22Rv1 (cell line): ENCODE results near the gene CD7.

Source experiments
- H3K27ac ChIP-seq: fragments of 450-650 bp; 2 replicates; pipeline ENCODE4 v1.5.1; 2017
- ZFX ChIP-seq: fragments of 450-650 bp; IDR thresholded peaks from 2 replicates; pipeline ENCODE4 v1.6.1; 2017; ENCODE audit warnings: antibody characterized with exemption, borderline replicate concordance
- TF ChIP-seq, protein P1 (sequence below): fragments of 450-650 bp; IDR thresholded peaks from 2 replicates; pipeline ENCODE4 v1.5.1; 2017; ENCODE audit warnings: mild to moderate bottlenecking

CD7 gene

DNA sequence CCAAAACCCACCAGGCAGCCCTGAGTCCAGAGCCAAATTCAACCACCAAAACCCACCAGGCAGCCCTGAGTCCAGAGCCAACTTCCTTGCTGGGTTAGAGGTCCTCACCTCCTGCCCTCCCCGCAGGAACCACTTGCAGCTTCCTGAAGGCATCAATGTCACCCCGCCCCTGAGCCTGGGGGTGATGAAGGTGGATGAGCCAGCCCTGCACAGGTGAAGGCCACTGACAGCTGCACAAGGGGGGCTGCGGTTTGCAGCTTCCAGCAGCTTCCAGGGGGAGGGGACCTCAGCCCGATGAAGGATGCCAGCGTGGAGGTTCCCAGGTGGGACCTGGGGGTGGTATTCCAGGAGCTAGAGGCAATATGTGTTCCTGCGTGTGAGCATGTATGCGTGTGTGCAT is 36.3 kb downstream of the CD7 start:
- H3K27ac ChIP-seq = no peak overlapping the region
- TF ChIP-seq, protein P1, sequence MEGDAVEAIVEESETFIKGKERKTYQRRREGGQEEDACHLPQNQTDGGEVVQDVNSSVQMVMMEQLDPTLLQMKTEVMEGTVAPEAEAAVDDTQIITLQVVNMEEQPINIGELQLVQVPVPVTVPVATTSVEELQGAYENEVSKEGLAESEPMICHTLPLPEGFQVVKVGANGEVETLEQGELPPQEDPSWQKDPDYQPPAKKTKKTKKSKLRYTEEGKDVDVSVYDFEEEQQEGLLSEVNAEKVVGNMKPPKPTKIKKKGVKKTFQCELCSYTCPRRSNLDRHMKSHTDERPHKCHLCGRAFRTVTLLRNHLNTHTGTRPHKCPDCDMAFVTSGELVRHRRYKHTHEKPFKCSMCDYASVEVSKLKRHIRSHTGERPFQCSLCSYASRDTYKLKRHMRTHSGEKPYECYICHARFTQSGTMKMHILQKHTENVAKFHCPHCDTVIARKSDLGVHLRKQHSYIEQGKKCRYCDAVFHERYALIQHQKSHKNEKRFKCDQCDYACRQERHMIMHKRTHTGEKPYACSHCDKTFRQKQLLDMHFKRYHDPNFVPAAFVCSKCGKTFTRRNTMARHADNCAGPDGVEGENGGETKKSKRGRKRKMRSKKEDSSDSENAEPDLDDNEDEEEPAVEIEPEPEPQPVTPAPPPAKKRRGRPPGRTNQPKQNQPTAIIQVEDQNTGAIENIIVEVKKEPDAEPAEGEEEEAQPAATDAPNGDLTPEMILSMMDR = no peak
- no peak for TF ChIP-seq ZFX

DNA sequence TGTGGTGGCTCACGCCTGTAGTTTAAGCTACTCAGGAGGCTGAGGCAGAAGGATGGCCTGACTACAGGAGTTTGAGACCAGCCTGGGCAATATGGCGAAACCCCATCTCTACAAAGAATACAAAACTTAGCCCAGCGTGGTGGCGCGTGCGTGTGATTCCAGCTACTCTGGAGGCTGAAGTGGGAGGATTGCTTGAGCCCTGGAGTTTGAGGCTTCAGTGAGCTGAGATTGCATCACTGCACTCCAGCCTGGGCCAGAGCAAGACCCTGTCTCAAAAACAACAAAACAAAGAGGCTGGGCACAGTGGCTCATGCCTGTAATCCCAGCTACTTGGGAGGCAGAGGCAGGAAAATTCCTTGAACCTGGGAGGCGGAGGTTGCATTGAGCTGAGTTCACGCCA is 36.9 kb downstream of the CD7 start:
- H3K27ac ChIP-seq = no peak overlapping the region
- TF ChIP-seq, protein P1 = no peak
- no peak for TF ChIP-seq ZFX

DNA sequence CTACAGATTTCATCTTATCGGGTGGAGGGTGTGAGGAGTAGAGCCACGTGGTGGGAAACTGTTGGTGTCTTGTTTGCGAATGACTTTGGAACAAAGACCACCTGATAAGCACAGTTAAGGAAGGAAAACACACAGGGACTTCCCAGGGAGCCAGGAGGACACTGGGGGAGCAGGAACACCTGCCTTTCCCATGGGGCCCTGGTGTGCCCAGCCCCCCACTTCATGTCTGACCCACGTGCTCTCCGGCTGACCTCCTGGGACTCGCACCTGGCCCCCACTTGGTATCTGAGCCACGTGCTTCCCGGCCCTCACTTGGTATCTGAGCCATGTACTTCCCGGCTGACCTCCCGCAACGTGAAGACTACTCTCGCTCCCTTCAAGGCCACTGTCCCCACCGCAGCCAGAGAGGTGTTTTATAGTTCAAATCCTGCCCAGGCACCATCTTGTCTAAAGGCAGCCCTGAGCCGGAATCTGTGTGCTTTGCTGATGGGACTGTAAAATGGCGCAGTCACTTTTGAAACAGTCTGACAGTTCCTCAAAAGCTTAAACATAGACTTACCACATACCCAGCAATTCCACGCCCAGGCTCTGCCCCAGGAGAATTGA is 38.5 kb downstream of the CD7 start:
- H3K27ac ChIP-seq = no peak overlapping the region

DNA sequence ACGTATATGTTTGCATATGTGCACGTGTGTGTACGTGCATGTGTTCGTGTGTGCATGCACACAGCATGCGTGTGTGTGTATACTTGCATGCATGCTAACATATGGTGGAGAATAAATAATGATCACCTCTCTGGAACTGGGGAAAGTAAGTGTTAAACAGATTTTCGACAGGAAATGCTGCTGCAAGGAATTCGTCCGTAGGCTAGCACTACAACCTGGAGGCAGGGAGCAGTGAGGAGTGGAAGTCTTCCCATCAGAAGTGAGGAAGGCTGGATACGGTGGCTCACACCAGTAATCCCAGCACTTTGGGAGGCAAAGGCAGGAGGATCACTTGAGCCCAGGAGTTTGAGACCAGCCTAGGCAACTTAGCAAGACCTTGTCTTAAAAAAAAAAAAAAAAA is 39.1 kb downstream of the CD7 start:
- no peak overlapping the region for H3K27ac ChIP-seq
- TF ChIP-seq, protein P1 = no peak
- no peak for TF ChIP-seq ZFX

More for the DNA sequence above, 38.5 kb downstream of the CD7 start:
- TF ChIP-seq ZFX = no peak
- TF ChIP-seq, protein P1 = no peak

DNA sequence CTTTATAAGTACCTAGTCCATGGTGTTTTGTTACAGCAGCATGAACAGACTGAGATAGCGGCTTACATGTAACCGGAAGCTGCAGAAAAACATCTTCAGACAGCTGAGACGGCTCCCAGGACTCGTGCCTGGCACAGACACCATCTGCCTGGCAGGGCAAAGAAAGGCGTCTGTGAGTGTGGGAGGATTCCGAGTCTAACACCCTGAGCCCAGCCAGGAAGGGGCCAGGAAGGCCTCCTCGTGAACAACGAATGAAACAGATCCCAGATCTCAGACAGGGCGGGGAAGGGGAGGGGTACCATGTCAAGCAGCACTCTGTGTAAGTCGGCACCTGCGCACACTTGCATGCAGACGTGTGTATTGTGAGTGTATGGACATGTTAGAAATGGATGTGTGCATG is 39.6 kb downstream of the CD7 start:
- H3K27ac ChIP-seq = no peak overlapping the region
- TF ChIP-seq, protein P1 = no peak
- no peak for TF ChIP-seq ZFX

DNA sequence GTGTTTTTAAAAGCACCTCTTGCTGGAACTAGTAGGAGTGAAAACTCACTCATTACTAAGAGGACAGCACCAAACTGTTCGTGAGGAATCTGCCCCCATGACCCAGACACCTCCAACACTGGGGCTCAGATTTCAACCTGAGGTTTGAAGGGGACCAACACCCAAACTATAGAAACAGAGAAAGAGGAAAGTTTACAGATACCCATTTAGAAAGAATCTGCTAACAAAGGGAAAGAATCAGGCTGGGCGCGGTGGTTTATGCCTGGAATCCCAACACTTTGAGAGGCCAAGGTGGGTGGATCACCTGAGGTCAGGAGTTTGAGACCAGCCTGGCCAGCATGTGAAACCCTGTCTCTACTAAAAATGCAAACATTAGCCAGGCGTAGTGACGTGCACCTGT is 40.5 kb downstream of the CD7 start:
- TF ChIP-seq ZFX = no peak
- TF ChIP-seq, protein P1 = no peak

DNA sequence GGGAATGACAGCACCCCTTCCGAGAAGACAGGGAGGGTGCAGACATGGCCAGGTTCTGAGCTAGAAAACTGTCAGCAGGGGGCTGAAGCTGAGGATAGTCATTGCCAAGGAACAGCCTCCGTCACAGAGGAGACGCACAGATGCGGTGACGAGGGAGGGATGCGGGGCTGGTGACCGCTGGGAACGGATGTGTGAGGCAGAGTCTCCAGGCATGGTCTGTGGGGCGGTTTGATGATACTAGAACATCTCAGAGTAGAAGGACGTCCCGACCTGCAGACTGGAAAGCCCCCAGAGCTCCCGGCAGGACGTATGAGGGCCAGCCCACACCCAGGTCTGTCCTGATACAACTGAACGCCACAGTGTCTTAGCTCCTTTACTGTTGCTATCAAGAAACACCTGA is 42.1 kb downstream of the CD7 start:
- TF ChIP-seq ZFX = no peak
- TF ChIP-seq, protein P1 = no peak
- no peak overlapping the region for H3K27ac ChIP-seq

More for the DNA sequence above, 40.5 kb downstream of the CD7 start:
- H3K27ac ChIP-seq = no peak overlapping the region
